HG02642 (cell line): ENCODE results near the gene ZNF385B.
"Not testable (repeated sequence)": the region's sequence is repeated elsewhere in the genome, so short reads cannot be mapped to it uniquely, and the experiment has no call there.

ENCODE experiments used
- ATAC-seq: cut with Tn5 transposase; IDR thresholded peaks from one replicate; pipeline ENCODE4 v1.9.1; 2021; ENCODE audit warnings: mild to moderate bottlenecking; ENCODE audit not compliant: unreplicated experiment, poor library complexity

Gene ZNF385B

DNA sequence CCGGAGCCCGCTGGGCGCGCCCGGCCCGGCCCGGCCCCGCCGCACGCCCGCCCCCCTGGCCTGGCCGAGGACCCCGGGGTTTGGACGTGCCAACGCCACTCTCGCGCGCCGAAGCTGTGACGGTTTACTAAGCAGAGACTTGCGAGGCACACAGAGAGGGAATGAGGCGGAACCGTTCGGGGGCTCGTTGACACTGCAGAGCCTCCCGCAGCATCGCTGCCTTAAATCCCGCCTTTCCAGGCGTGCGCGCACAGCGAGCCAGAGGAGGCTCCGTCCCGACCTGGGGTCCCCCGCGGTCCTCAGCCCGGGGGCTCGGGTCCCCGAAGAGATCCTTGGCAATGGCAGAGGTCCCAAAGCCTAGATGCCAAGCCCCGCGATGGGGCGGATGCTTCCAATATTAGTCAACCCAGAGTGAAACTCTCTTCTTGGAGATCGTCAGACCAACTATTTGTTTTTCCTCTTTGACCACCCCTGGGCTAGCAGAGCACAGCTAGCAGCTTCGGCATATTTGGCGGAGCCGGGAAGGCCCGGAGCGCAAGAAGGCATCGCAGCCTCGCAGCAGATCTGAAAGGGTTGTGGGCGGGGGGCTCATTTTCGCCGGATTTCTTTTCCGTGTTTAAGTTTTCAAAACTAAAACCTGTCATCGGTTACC, at the start of gene ZNF385B:
TSS of gene ZNF385B (minus strand) at position 197 of the 652 bp plus-strand sequence.
- ATAC-seq = peak; percentile 44

DNA sequence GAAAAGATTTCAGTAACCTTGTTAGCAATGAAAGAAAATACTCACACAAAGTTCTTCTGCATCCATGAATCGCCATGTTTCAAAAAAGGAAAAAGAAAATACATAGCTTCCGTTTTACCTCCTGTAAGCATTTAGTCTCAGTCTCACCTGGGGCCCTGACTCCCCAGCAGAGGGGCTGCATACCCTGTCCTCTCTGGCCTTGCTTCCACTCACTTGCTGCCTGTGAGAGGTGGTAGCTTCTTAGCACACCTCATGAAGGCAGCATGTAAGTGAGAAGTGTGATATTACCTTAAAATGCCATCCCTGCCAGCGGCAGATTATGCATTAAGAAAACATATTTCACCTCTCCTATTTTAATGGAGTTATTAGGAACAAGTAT, 49.3 kb upstream of the ZNF385B start:
- no peak for ATAC-seq

DNA sequence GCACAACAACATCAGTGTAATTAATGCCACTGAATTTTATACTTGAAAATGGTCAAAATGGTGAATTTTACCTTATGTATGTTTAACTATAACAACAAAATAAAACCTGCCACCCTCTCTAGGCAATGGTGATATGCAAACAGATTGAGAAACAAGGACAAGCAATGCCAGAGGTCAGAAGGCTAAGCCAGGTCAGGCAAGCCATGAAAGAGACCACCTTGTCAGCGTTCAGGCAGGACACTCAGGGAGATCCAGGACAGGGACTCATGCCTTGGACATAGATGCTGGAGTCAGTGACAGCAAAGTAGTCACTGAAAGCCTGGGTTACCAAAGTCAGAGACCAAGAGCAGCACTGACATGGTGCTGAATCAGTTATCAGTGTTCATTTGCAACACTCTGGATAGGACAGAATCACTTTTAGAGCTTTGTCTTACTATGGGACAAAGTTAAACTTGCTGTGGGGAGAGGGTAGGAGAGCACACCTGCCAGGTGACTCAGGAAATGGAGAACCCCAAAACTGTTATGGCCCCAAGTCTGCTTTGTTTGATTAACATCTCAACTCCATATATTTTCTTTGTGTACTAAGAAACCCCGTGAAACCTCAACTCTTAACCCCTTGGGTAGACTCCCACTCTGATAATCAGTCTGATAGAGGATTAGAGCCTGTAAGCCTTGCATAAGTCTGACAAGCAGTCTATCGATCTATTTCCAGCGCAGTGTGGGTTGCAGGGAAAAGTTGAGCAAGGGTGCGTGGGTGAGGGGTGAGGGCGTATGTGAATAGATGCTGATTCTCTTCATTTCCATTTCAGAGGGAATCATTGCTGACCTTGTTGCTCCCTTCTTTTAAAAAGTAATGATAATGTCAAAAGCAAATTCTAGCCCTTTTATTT, 48.7 kb upstream of the ZNF385B start:
- ATAC-seq = no peak

DNA sequence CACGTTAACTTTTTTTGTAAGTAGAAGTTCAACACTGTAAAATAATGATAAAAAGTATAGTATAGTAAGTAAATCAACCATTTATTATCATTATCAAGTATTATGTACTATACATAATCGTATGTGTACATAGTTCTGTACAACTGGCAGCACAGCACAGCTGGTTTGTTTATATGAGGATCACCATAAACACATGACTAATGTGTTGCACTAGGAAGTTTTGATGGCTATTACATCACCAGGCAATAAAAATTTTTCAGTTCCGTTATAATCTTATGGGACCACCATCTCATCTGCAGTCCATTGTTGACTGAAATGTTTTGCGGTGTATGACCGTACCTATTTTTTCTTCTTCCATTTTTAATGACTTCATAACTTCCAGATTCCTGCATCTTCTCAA, 39.2 kb upstream of the ZNF385B start:
- no peak for ATAC-seq

DNA sequence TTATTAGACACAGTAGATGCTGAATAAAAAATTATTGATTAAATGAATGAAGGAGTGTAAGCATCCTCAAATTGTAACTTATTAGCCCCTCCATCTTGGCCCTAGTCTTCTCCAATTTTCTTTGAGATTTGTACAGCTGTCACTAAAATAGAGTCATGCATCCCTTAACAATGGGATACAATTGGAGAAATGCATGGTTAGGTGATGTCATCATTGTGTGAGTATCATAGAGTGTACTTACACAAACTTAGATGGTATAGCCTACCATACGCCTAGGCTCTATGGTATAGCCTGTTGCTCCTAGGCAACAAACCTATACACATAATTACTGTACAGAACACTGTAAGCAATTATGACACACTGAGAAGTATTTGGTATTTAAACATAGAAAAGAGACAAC, 38.3 kb upstream of the ZNF385B start:
- ATAC-seq = no peak

DNA sequence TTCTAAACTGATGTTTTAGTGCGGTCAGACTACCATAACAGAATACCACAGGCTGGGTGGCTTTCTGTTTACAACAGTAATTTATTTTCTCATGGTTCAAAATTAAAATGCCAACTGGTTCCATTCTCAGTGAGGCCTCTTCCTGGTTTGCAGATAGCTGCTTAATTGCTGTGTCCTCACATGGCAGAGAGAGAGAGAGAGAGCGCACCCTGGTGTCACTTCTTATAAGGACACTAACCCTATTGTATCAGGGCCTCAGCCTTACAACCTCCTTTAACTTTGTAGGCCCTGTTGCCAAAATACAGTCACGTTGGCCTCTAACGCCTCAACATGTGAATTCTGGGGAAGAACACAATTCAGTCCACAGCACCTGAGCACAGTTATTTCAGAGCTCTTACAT, 37.5 kb upstream of the ZNF385B start:
- ATAC-seq = peak; percentile 89

DNA sequence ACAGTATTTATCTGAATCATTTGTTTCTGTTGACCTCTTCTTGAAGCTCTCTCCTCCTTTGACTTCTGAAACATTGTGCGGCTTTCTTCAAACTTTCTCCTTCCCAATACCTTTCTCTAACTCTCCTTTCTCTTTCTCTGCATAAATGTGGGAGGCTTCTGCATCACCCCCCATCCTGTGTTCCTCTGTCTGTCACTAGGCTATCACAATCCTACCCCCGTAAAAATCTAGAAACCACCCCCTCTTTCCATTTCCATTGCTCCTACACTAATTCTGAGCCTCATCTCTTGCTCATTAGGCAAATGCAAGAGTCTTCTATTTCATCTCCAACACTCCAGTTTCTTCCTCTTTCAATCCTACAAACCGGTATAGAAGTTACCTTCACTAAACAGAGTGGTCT, 32.2 kb upstream of the ZNF385B start:
- no peak for ATAC-seq

DNA sequence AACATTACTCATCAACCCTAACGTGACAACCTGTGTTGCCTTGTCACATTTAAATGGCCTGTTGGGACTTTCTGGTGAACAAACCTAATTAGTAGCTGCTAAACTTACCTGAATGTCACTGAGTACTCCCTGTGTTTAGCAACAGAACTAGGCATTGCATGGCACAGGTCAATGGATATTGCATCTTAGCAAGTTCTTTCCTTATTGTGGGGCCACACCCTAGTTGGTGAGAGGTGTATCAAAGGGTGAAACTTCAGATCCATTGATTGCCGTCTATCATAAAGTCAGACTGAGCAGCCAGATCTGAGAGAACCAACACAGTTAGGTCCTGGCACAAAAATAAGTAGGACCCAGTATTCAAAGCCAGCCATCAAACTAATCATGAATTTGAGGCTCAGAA, 29.8 kb upstream of the ZNF385B start:
- no peak for ATAC-seq

DNA sequence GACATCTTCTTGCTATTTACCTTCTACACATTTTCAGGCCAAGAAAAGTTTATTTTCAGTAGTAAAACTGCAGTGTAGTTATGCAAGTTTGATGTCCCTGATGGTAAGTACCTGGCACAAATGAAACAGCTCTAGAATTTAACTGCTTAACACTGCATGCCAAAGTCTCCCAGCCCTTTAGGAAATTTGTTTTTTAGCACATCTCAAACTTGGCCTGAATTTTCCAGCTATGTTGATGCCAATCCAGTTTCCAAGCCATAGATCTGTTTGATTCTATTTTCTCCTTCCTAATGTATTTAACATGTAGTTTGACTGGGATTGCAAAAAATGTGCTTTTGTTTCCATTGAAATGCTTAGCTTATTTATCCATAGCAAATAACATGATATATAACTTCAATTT, 29.3 kb upstream of the ZNF385B start:
- no peak for ATAC-seq

DNA sequence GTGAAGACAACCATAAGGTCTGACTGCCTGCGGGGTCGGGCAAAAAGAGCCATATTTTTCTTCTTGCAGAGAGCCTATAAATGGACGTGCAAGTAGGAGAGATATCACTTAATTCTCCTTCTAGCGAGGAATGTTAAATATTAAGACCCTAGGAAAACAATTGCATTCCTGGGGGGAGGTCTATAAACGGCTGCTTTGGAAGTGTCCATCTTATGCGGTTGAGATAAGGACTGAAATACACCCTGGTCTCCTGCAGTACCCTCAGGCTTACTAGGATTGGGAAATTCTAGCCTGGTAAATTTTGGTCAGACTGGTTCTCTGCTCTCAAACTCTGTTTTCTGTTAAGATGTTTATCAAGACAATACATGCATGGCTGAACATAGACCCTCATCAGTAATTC, 27.2 kb upstream of the ZNF385B start:
- ATAC-seq = not testable (repeated sequence)

DNA sequence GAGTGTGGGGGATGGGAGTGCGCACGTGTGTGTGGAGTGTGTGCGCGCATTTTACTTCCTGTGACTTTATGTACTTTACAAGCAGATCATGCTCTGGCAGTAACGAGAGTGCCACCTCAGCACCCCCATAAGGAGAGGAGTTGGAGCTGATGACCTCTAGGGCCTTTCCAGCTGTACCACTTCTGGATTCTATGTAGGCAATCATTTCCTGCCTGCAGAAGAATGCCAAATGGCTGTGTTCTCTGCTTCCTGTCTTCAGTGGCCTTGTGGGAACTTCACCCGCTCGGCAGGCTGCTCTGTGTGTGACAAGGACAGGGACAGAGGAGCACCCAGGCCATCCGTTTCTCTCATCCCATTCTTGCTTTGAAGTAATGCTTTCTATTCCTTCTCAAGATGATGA, 22.8 kb upstream of the ZNF385B start:
- ATAC-seq = no peak

DNA sequence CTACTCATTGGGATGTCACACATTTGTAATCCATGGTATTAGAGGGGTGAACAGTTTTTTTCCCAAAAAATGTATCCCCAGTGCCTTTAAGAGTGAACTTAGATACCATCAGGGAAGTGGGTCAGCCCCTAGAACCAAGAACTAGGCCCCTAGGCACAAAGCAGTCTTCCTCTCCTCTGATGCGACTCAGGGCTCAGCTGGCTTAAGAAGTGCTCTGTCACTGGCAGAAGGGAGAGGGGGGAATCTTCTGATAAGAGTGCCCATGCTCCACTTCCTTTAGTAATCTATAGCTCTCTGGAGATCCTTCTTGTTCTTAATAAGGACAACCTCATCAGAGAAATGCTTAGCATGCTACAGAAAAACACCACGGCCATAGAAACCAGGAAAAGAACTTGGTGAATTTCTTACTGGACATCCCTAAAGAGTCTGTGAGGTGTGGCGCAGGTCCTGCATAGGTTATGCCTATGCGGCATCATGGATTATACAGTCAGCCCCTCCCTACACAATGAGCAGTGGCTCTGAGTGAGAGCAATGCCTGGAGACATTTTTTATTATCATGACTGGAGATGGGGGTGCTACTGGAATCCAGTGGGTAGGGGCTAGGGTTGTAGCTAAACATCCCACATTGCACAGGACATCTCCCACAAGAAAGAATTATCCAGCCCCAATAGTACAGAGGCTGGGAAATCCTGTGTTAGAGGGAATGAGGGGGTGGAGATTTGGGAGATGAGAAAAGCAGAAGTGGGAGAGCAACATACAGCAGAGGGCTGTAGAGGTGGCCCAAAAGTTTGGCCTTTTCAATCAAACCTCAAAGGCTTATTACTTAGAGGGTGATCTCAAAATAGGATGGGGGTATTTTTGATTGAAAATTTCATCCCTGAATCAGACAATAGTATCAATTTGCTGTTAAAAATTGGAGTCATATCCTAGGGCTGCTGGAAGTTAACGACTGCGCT, 21.7 kb upstream of the ZNF385B start:
- ATAC-seq = no peak

DNA sequence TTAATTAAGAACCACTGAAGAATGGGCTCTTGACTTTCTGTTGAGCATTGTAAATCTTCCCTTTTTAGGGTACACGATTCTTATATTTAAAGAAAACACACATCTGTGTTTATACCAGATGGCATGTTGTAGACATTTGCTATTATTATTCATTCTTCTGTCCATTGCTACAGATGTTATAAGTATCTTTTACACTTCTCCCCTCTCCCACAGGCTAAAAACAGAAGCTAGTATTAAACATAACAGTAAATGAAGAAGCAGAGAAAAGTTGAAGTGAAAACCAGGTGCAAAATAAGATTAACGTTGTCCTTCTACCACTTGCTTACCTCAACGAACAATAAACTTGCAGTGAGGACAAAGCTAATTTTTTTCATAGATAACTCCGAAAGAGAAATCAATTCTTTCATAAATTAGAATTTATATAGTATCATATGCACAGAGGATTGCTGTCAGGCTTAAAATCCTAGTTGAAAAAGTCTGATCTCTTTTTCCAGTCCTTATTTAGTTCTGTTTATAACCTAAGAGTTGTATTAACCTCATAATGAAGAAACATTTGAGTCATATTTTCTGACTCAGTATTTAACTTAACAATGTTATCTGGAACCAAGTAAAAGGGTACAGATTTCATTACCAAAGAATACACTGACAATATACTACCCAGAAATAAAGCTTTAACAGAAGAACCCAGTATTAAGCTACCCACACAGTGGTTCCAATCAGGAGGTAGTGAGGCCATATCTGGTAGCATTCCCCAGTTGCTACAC, 16.4 kb upstream of the ZNF385B start:
- no peak for ATAC-seq

DNA sequence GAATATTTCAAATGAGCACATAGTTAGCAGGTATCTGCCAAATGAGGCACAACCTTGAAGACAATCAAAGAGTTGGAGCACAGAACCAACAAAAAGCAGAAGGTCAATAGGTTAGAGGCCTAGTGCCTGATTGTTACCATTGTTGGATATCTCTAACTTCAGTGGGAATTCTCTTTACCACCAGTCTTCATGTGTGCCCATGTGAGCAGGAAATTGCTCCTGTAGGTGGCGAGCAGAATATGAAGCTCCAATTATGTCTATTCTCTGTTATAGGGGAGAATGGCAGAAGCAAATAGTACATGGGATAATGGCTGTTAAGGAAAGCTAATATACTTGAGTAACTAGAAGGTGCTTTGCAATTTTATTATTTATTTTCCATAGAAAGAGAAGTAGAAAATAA, 14.9 kb upstream of the ZNF385B start:
- ATAC-seq = no peak

DNA sequence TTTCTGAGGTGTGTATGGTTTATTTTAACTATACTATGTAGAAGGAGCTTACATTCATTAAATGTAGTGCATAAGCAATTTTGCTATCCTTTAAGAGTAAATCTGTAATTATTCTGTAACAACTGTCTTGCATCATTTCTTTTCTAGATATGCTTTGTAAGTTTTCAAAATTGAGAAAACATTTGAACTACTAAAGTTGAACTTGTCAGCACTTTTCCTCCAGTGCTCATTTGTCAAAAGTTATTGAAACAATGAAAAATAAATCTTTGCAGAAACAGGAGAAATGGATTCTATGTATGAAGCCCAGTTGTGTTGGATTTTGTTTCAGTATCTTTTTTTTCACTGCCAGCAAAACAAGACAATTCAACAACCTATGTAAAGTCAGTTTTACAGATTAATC, 14.5 kb upstream of the ZNF385B start:
- ATAC-seq = no peak

DNA sequence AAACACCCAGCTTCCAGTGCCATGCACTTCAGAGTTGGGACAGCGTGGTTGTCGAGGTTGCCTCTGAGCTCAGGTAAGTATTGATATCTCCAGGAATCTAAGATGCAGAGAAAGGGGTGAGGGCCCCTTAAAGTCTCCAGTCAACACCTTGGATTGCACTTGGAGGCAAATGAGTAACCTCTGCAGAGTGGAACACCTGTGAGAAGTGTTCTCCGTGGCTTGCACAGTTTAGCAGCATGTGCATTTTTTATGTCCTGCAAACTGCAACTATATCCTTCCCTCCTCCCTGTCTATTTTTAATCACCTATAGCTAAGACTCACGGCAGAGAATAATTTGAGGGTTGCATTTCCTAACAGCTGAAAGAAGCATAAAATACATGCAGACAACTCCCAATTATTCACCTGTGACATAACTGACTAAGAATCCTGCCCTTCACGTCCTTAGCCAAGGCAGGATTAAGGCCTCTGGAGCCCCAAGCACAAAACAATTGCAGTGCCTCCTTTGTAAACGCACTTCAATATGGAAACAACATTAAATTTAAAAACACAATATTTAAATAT, 1.6 kb upstream of the ZNF385B start:
- ATAC-seq = no peak

DNA sequence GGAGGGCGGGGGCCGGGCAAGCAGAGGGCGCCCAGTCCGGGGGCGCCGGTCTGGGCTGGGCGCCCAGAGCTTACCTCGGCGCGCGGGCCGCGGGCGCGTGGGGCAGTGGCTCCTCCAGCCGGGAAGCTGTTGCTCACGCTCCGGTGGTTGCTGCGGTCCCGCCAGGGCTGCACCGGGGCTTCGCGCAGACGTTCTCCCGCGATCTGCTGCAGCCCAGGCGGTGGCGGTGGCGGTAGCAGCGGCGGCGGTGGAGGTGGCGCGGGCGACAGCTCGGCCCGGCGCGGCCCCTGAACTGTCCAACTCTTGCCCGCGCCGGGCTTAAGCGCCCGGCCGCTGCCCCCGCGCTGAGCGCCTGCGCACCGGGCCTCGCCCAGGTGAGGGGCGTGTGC, 391 bp downstream of the ZNF385B start:
- ATAC-seq = peak; percentile 56

DNA sequence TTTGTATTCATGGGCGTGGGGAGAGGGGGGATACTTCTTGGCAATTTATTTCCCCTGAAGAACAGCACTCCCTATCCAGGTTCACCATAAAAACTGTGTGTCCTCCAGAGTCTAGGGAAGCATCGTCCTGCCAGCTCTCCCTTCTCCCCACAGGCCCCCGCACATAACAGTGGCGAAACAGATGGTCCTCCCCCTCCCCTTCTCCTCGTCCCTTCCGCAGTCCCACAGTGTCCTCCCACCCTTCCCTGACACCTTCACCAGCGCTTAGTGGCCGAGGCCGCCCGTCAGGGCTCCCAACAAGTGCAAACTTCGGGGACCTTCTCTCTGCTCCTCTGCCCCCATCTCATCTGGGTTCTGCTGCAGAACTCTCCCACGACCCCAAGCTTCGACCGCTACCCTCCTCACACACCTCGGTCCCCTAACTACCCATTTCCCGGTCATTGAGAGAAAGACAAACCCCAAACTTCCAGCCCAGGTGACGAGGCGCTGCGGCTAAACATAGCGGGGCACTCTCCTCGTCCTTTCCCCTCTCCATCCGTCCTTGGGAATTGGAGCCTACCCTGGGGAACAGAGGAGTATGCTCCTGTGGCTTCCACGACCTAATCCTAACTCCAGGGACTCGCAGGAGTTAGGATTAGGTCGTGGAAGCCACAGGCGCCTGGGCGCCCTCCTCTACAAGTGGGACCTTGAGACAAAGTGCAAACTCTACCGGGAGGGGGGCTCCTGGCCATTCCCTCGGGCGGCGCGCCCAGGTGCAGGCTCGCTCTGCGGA, 971 bp downstream of the ZNF385B start:
- ATAC-seq = peak; percentile 13

DNA sequence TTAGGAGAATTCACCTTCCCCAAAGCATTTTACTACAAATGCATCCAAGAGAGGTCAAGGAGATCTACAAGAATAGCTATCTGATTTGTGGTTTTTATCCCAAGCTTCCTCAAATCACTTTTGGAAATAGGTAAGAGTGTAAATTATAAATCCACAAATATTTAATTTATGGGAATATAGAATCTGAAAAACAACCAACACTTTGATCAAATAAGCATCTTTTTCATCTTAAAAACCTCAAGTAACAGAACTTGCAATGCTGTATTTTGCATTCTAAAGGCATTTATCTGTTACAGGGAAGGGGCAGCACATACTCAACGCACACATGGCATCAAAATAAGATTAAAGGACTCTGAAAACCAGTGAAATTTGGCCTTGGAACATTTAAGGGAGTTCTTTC, 1.9 kb downstream of the ZNF385B start:
- ATAC-seq = no peak
